NB4 (cell line): ENCODE results near the gene BCL11A.

Experiments
- POLR2A ChIP-seq: IDR thresholded peaks from 2 replicates; pipeline ENCODE4 v1.6.1; 2011; ENCODE audit warnings: mild to moderate bottlenecking; ENCODE audit not compliant: insufficient read length; ENCODE audit errors: extremely low read depth
- TF ChIP-seq, protein P1 (sequence below): IDR thresholded peaks from one replicate; pipeline ENCODE4 v1.5.1; 2012; ENCODE audit warnings: low read depth, low read length
- TF ChIP-seq, protein P2 (sequence below): IDR thresholded peaks from 2 replicates; pipeline ENCODE4 v1.6.1; 2011; ENCODE audit warnings: low read depth, low read length

DNA sequence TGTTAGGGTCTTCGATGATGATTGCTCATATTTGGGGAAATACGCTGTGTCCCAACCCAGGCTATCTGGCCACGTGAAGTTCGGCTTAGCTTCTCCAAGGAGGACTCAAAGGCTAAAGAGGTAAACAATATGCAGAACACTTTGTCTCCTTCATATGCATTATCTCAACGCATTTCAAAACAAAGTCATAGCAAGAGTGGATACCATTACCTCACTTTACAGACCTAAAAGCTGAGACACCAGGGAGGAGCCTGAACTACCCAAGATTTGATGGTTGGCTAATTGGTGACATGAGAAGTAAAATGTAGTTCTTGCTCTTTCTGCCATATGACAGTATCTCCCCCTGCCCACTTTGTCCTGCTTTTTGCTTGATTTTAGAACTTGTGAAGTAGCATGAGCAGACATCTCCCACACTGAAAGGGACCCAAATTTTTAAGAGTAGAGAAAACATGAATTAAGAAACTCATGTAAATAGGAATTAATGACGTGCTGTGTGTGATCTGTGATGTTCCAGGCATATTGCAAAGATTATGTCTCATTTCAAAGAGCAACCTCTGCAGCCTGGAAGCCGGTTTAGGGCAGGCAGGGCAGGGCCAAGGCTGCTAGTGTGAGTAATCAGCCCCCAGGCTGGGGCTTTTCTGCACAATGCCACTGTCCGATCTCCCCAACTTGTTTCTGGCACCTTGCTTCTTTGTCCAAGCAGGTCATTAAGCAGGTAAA is 144.5 kb downstream of the BCL11A start:
- no peak for TF ChIP-seq POLR2A
- TF ChIP-seq, protein P1, sequence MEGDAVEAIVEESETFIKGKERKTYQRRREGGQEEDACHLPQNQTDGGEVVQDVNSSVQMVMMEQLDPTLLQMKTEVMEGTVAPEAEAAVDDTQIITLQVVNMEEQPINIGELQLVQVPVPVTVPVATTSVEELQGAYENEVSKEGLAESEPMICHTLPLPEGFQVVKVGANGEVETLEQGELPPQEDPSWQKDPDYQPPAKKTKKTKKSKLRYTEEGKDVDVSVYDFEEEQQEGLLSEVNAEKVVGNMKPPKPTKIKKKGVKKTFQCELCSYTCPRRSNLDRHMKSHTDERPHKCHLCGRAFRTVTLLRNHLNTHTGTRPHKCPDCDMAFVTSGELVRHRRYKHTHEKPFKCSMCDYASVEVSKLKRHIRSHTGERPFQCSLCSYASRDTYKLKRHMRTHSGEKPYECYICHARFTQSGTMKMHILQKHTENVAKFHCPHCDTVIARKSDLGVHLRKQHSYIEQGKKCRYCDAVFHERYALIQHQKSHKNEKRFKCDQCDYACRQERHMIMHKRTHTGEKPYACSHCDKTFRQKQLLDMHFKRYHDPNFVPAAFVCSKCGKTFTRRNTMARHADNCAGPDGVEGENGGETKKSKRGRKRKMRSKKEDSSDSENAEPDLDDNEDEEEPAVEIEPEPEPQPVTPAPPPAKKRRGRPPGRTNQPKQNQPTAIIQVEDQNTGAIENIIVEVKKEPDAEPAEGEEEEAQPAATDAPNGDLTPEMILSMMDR, result no peak
- TF ChIP-seq, protein P2, sequence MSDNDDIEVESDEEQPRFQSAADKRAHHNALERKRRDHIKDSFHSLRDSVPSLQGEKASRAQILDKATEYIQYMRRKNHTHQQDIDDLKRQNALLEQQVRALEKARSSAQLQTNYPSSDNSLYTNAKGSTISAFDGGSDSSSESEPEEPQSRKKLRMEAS, result no peak
